G401 (cell line): Measurements from ENCODE around the gene SDHAF3. TPM values are rescaled to one million over a fixed set of nuclear protein-coding genes. Genes with fewer than 3 reads are reported as not detected.
"Not testable (repeated sequence)": the region's sequence is repeated elsewhere in the genome, so short reads cannot be mapped to it uniquely, and the experiment has no call there.

ENCODE experiments used
- DNase-seq: peaks from one replicate; pipeline ENCODE4 v3.0.0-alpha.2; 2015; ENCODE audit warnings: low spot score
- in situ Hi-C: cut with HindIII; loops from 2 replicates; pipeline ENCODE4 v1.10.0; 2016; ENCODE audit warnings: low sequenced_read_pairs, mixed read lengths
- total RNA-seq: library from RNA; depleted of rRNA; stranded (reverse); fragments of >200 nt; shearing (Covaris generic); gene quantifications from 2 replicates; pipeline ENCODE4 v1.2.3, GENCODE V29; 2014; rRNA removed

Gene SDHAF3
- total RNA-seq, 1 experiment from 2014 or later = 54.7 TPM

GRCh38 chr7:97196174-97196573, 78.7 kb downstream of the SDHAF3 start:
- in situ Hi-C loops = not testable (repeated sequence)

GRCh38 chr7:97198596-97198995, 81.1 kb downstream of the SDHAF3 start:
- in situ Hi-C loops = no loop called here
- no peak for DNase-seq

More at GRCh38 chr7:97196174-97196573, 78.7 kb downstream of the SDHAF3 start:
- DNase-seq = not testable (repeated sequence)

- no peak for DNase-seq
Observed at GRCh38 chr7:97200018-97200417, 82.5 kb downstream of the SDHAF3 start.

GRCh38 chr7:97203957-97204356, 86.5 kb downstream of the SDHAF3 start:
- in situ Hi-C loops = no loop called here
- no peak for DNase-seq

More at GRCh38 chr7:97200018-97200417, 82.5 kb downstream of the SDHAF3 start:
- in situ Hi-C loops = no loop called here

GRCh38 chr7:97204821-97205220, 87.3 kb downstream of the SDHAF3 start:
- in situ Hi-C loops = no loop called here

GRCh38 chr7:97215556-97215955, 98.1 kb downstream of the SDHAF3 start:
- no peak for DNase-seq
- in situ Hi-C loops = no loop called here

More at GRCh38 chr7:97204821-97205220, 87.3 kb downstream of the SDHAF3 start:
- DNase-seq = no peak

- DNase-seq = no peak
- in situ Hi-C loops = no loop called here
Observed at GRCh38 chr7:97218767-97219166, 101.3 kb downstream of the SDHAF3 start.

- DNase-seq = no peak
- in situ Hi-C loops = no loop called here
Observed at GRCh38 chr7:97219237-97219636, 101.7 kb downstream of the SDHAF3 start.

GRCh38 chr7:97224316-97224715, 106.8 kb downstream of the SDHAF3 start:
- in situ Hi-C loops = no loop called here
- no peak for DNase-seq

- in situ Hi-C loops = no loop called here
- no peak for DNase-seq
Observed at GRCh38 chr7:97226541-97226940, 109.0 kb downstream of the SDHAF3 start.

Other genes starting within 250 kb of the SDHAF3 start
- gene DLX6, start 112.1 kb upstream of the SDHAF3 start, total RNA-seq = not detected in 2 replicates
- gene DLX5, start 92.9 kb upstream of the SDHAF3 start, total RNA-seq = 0.18 TPM in 1 of 2 replicates, not detected in the other